Choroid plexus epithelial cell (primary cell): ENCODE data around the gene MRPL34.
A peak's percentile ranks its signal among the peaks of the same experiment; 100 is the strongest.

Source experiments
- DNase-seq: peaks from one replicate; pipeline ENCODE4 v3.0.0-alpha.2; 2010; ENCODE audit warnings: low read depth
- H3K4me3 ChIP-seq: 2 replicates; pipeline ENCODE4 v1.5.1; 2011; ENCODE audit warnings: low read depth, mild to moderate bottlenecking, control low read depth, low read length, moderate library complexity
- TF ChIP-seq, protein P1 (sequence below): conservative IDR thresholded peaks from 2 replicates; pipeline ENCODE4 v1.5.1; 2011; ENCODE audit warnings: low read depth, mild to moderate bottlenecking, control low read depth, inconsistent platforms, low read length, moderate library complexity

MRPL34 gene

GRCh38 chr19:17325881-17326594 lies 20.4 kb downstream of the MRPL34 start:
- DNase-seq = no peak
- no peak overlapping the region for H3K4me3 ChIP-seq
- TF ChIP-seq, protein P1, sequence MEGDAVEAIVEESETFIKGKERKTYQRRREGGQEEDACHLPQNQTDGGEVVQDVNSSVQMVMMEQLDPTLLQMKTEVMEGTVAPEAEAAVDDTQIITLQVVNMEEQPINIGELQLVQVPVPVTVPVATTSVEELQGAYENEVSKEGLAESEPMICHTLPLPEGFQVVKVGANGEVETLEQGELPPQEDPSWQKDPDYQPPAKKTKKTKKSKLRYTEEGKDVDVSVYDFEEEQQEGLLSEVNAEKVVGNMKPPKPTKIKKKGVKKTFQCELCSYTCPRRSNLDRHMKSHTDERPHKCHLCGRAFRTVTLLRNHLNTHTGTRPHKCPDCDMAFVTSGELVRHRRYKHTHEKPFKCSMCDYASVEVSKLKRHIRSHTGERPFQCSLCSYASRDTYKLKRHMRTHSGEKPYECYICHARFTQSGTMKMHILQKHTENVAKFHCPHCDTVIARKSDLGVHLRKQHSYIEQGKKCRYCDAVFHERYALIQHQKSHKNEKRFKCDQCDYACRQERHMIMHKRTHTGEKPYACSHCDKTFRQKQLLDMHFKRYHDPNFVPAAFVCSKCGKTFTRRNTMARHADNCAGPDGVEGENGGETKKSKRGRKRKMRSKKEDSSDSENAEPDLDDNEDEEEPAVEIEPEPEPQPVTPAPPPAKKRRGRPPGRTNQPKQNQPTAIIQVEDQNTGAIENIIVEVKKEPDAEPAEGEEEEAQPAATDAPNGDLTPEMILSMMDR = no peak

- DNase-seq = no peak
- H3K4me3 ChIP-seq = no peak overlapping the region
- TF ChIP-seq, protein P1 = no peak
These were observed 20.9 kb downstream of the MRPL34 start for GRCh38 chr19:17326595-17326966.

- H3K4me3 ChIP-seq = no peak overlapping the region
- no peak for DNase-seq
- TF ChIP-seq, protein P1 = no peak
These were observed 21.5 kb downstream of the MRPL34 start for GRCh38 chr19:17327068-17327653.

DNA sequence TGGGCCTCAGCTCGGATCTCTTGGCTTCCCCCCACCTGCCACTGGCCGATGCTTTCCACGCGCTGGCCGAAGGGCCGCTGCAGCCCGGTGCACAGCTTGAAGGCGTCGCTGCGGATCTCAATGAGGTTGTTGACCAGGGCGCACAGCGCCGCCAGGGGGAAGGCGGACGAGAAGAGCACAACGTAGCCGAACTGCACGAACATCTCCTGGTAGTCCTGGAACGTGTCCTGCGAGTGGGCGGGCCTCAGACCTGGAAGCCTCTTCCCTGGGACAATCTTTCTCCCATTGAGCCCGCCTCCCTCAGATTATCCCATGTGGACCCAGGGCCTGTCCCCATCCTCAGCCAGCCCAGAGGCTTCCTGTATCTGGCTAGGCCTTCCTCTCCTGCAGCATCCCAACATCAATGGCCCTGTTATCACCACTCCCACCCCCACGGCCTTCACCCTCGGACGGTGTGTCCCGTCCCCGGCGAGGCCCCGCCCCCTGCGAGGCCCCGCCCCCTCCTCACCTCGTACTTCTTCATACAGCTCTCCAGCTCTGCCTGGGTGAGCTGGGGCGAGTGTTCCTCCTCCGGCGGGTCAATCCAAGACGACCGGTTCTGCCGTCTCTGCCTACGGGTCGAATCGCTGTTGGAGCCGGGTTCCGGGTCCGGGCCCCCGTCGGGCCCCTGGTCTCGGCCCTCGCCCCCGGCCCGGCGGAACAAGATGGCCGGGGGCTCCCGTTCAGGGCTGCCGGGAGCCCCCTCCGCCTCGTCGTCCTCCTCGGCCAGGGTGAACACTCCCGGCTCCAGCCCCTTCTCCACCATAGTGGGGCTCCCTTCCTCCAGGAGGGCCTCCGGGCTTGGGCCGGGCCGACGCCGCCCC lies 22.2 kb downstream of the MRPL34 start:
- peak overlapping the region; percentile 44 for H3K4me3 ChIP-seq
- TF ChIP-seq, protein P1 = peak; percentile 79
- DNase-seq = peak; percentile 89

- TF ChIP-seq, protein P1 = no peak
- peak overlapping the region; percentile 44 for H3K4me3 ChIP-seq
- DNase-seq = no peak
These were observed 23.1 kb downstream of the MRPL34 start for GRCh38 chr19:17328517-17329365.
